AG04450 (cell line): ENCODE measurements around the gene WWOX. TPM values are rescaled to one million over a fixed set of nuclear protein-coding genes. Genes with fewer than 3 reads are reported as not detected.

Source experiments
- CTCF ChIA-PET: fragments of 300-600, 350-600 bp; formaldehyde crosslinking; extraction: SDS; loops from one replicate; lab custom pipeline; 2022; ENCODE audit warnings: antibody characterized with exemption, inconsistent platforms; lab: Charles Lee
- POLR2A ChIA-PET: fragments of 350-600 bp; formaldehyde crosslinking; extraction: SDS; loops from one replicate; lab custom pipeline; 2021; ENCODE audit warnings: antibody characterized with exemption, inconsistent platforms; lab: Yijun Ruan, JAX
- DNase-seq: peaks from one replicate; pipeline ENCODE4 v3.0.0-alpha.2; 2011; ENCODE audit warnings: low read depth, low spot score
- H3K27ac ChIP-seq: one replicate; pipeline ENCODE4 v1.5.1; 2012; ENCODE audit warnings: low read depth, low read length, control low read depth
- H3K27me3 ChIP-seq: one replicate; pipeline ENCODE4 v1.6.0; 2012; ENCODE audit warnings: low read length; ENCODE audit not compliant: control insufficient read depth, insufficient read depth
- H3K4me3 ChIP-seq: 2 replicates; pipeline ENCODE4 v1.5.1; 2011; ENCODE audit warnings: mild to moderate bottlenecking, low read depth, low read length, control low read depth
- H3K9me3 ChIP-seq: 2 replicates; pipeline ENCODE4 v1.5.1; 2012; ENCODE audit warnings: low read length; ENCODE audit not compliant: control insufficient read depth, insufficient read depth
- CTCF ChIP-seq: IDR thresholded peaks from 2 replicates; pipeline ENCODE4 v1.5.1; 2011; ENCODE audit warnings: low read depth, low read length, control low read depth, inconsistent platforms
- polyA plus RNA-seq: library from polyadenylated mRNA; depleted of rRNA; stranded (reverse); fragments of >200 nt; gene quantifications from 2 replicates; pipeline ENCODE4 v1.2.3, GENCODE V29; 2011

WWOX gene
- polyA plus RNA-seq, 1 experiment: 2.1 TPM

GRCh38 chr16:78242239-78242630 lies 142.8 kb downstream of the WWOX start:
- Histone ChIP-seq H3K27me3 (no peaks in the 10 kb centered on the region), H3K27ac (no peak overlapping the region), H3K9me3 (peaks cover 15% of the 10 kb centered on the region), H3K4me3 (no peak overlapping the region)
- no peak for DNase-seq
- CTCF ChIA-PET: no interaction called here
- no peak for TF ChIP-seq CTCF
- POLR2A ChIA-PET: no interaction called here

- TF ChIP-seq CTCF: no peak
- Histone ChIP-seq H3K27me3 (no peaks in the 10 kb centered on the region), H3K27ac (no peak overlapping the region), H3K4me3 (no peak overlapping the region), H3K9me3 (peaks cover 18% of the 10 kb centered on the region)
- ChIA-PET CTCF (interaction anchor here (0.6 kb wide), 2 partner anchors 46 to 96 kb away, joined by 4 read pairs; no protein-coding TSS in a partner anchor), POLR2A (no interaction called here)
- no peak for DNase-seq
Observed at GRCh38 chr16:78244131-78244895, 144.9 kb downstream of the WWOX start.

- no peaks in the 10 kb centered on the region for H3K27me3 ChIP-seq
- CTCF ChIA-PET: no interaction called here
- POLR2A ChIA-PET: no interaction called here
Observed at GRCh38 chr16:78246559-78246958, 147.1 kb downstream of the WWOX start.

GRCh38 chr16:78249056-78249455 lies 149.6 kb downstream of the WWOX start:
- Histone ChIP-seq H3K27ac (no peak overlapping the region), H3K9me3 (peaks cover 7% of the 10 kb centered on the region; the same call in 1 of the 2 replicates), H3K4me3 (no peak overlapping the region), H3K27me3 (no peaks in the 10 kb centered on the region)
- DNase-seq: no peak
- TF ChIP-seq CTCF: no peak
- CTCF ChIA-PET: no interaction called here
- POLR2A ChIA-PET: no interaction called here

More at GRCh38 chr16:78246559-78246958, 147.1 kb downstream of the WWOX start:
- DNase-seq: no peak
- H3K9me3 ChIP-seq: peaks cover 13% of the 10 kb centered on the region
- no peak overlapping the region for H3K27ac ChIP-seq
- no peak overlapping the region for H3K4me3 ChIP-seq
- TF ChIP-seq CTCF: no peak

GRCh38 chr16:78249832-78250231 lies 150.4 kb downstream of the WWOX start:
- Histone ChIP-seq H3K4me3 (no peak overlapping the region), H3K9me3 (peaks cover 12% of the 10 kb centered on the region; the same call in 1 of the 2 replicates), H3K27me3 (no peaks in the 10 kb centered on the region), H3K27ac (no peak overlapping the region)
- no peak for DNase-seq
- no peak for TF ChIP-seq CTCF
- CTCF ChIA-PET: no interaction called here
- POLR2A ChIA-PET: no interaction called here
